GM12892 (cell line): ENCODE results near the gene EDEM3. TPM values are rescaled to one million over a fixed set of nuclear protein-coding genes. Genes with fewer than 3 reads are reported as not detected.

Experiments used
- DNase-seq: peaks from one replicate; pipeline ENCODE4 v3.0.0; 2011; ENCODE audit not compliant: insufficient read length
- FAIRE-seq: peaks from 2 replicates; lab custom pipeline; 2011; peaks lifted over from hg19 to GRCh38; lab: Jason Lieb, UNC
- POLR2A ChIP-seq: IDR thresholded peaks from 2 replicates; pipeline ENCODE4 v1.6.1; 2011; ENCODE audit warnings: low read depth, low read length, control low read depth
- POLR2AphosphoS5 ChIP-seq: IDR thresholded peaks from 2 replicates; pipeline ENCODE4 v1.6.1; 2011; ENCODE audit warnings: low read depth, low read length, control low read depth
- TAF1 ChIP-seq: IDR thresholded peaks from 2 replicates; pipeline ENCODE4 v1.6.1; 2011; ENCODE audit warnings: low read depth, mild to moderate bottlenecking, control low read depth, low read length, borderline replicate concordance
- polyA plus RNA-seq: library from polyadenylated mRNA; unstranded; fragments of >200 nt; gene quantifications from one replicate; pipeline ENCODE4 v1.2.1, GENCODE V29; 2012; ENCODE audit warnings: missing spikeins, inconsistent platforms; ENCODE audit not compliant: missing spikeins

The EDEM3 gene
- 6.8 TPM for polyA plus RNA-seq

GRCh38 chr1:184754476-184755225 is at the start of gene EDEM3:
EDEM3 (minus strand) TSS chr1:184754858; CDS start chr1:184754646, 212 bp downstream.
- peak; percentile 99 for FAIRE-seq
- DNase-seq, result peak; percentile 91
- TF ChIP-seq TAF1, result peak; percentile 62; the same call in 1 of the 2 replicates
- TF ChIP-seq POLR2A, result peak; percentile 91
- peak; percentile 86 for TF ChIP-seq POLR2AphosphoS5

- FAIRE-seq, result no peak
- no peak for DNase-seq
- TF ChIP-seq POLR2AphosphoS5, result no peak
- TF ChIP-seq POLR2A, result no peak
- TF ChIP-seq TAF1, result no peak
Measured at GRCh38 chr1:184804220-184804619, 49.6 kb upstream of the EDEM3 start.

- FAIRE-seq (no peak), DNase-seq (no peak)
- TF ChIP-seq POLR2A (no peak), TAF1 (no peak), POLR2AphosphoS5 (no peak)
Measured at GRCh38 chr1:184803180-184803492, 48.5 kb upstream of the EDEM3 start.

- no peak for DNase-seq
- no peak for FAIRE-seq
- TF ChIP-seq TAF1 (no peak), POLR2AphosphoS5 (no peak)
Measured at GRCh38 chr1:184802354-184803179, 47.9 kb upstream of the EDEM3 start.

GRCh38 chr1:184801503-184801902 is 46.8 kb upstream of the EDEM3 start:
- TF ChIP-seq POLR2AphosphoS5, result no peak
- no peak for TF ChIP-seq TAF1
- no peak for TF ChIP-seq POLR2A
- DNase-seq (no peak), FAIRE-seq (no peak)

GRCh38 chr1:184800876-184801275 is 46.2 kb upstream of the EDEM3 start:
- no peak for DNase-seq
- no peak for FAIRE-seq
- TF ChIP-seq TAF1 (no peak), POLR2A (no peak), POLR2AphosphoS5 (no peak)

- FAIRE-seq (no peak), DNase-seq (no peak)
- TF ChIP-seq POLR2AphosphoS5, result no peak
- no peak for TF ChIP-seq POLR2A
Measured at GRCh38 chr1:184793967-184794366, 39.3 kb upstream of the EDEM3 start.

- TF ChIP-seq TAF1, result no peak
- TF ChIP-seq POLR2A, result no peak
- TF ChIP-seq POLR2AphosphoS5, result no peak
- no peak for FAIRE-seq
- no peak for DNase-seq
Measured at GRCh38 chr1:184792450-184792969, 37.9 kb upstream of the EDEM3 start.

- FAIRE-seq (no peak), DNase-seq (no peak)
- no peak for TF ChIP-seq POLR2A
- no peak for TF ChIP-seq POLR2AphosphoS5
Measured at GRCh38 chr1:184791550-184791900, 36.9 kb upstream of the EDEM3 start.

GRCh38 chr1:184790642-184791549 is 36.2 kb upstream of the EDEM3 start:
- DNase-seq (no peak), FAIRE-seq (no peak)

GRCh38 chr1:184789884-184790283 is 35.2 kb upstream of the EDEM3 start:
- no peak for FAIRE-seq
- DNase-seq, result no peak
- TF ChIP-seq POLR2AphosphoS5, result no peak
- TF ChIP-seq TAF1, result no peak
- no peak for TF ChIP-seq POLR2A

More at GRCh38 chr1:184790642-184791549, 36.2 kb upstream of the EDEM3 start:
- TF ChIP-seq POLR2A (no peak), TAF1 (no peak), POLR2AphosphoS5 (no peak)
